Esophagus squamous epithelium (tissue), 4 donors: ENCODE data around the gene PTPRN.

Experiments used
- CTCF ChIP-seq, 6 experiments: fragments of 450-650 bp in 4 of 6; fragments of 200-600 bp in 2 of 6; sonication (generic) in 2 of 6; IDR thresholded peaks; one replicate each; pipeline ENCODE4 v1.5.1; 2016 to 2019; ENCODE audit warnings: antibody characterized with exemption in 6 of 6, mild to moderate bottlenecking in 4 of 6, moderate library complexity in 4 of 6
- POLR2A ChIP-seq, 4 donors: fragments of 450-650 bp; IDR thresholded peaks; one replicate each; pipeline ENCODE4 v1.6.1; 2017; ENCODE audit warnings: antibody characterized with exemption in 4 of 4, mild to moderate bottlenecking in 4 of 4, moderate library complexity in 3 of 4

GRCh38 chr2:219268294-219268693 is 40.9 kb downstream of the PTPRN start:
- TF ChIP-seq CTCF (IDR thresholded peaks at IDR 0.05) (no peak), POLR2A (IDR thresholded peaks at IDR 0.05) (no peak)
